Activated CD4-positive, CD25-positive, alpha-beta regulatory T cell treated with anti-CD3 and anti-CD28 coated beads, Interleukin-2, amount 50 U/mL, for 16 hours (primary cell): ENCODE data around the gene PTPRF.

Experiments used
- DNase-seq: peaks from one replicate; pipeline ENCODE4 v3.0.0-alpha.2; 2020; ENCODE audit warnings: low read depth, low spot score

Gene PTPRF

DNA sequence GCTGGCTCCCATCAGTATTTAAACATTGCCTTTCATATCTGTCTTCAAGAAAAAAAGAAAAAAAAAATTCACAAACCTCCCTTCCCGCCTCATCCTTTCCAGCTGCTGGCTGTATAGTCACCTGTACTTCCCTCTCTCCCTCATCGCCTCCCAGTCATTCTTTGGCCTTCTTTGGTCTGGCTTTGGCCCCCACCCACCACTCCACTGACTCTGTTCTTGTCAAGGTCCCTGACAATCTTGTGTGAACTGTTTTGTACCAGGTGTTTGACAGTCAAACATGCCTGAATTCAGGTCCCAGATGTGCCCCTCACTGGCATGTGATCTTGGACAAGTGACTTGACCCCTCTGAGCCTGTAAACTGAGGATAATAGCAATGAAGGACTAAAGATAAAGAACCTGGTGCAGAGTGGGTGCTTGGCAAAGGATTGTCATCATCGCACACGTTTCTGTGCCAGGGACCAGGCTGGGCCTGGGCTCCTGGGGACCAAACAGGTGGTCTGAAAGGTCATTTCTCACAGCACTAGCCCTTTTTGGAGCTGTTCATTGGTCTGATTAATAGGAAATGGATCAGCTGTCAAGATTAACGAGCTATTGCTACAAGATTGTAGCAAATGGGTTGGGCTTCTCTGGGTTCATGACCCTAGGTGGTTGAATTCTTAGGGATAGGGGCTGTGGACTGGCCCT lies 21.5 kb downstream of the PTPRF start:
- no peak for DNase-seq

DNA sequence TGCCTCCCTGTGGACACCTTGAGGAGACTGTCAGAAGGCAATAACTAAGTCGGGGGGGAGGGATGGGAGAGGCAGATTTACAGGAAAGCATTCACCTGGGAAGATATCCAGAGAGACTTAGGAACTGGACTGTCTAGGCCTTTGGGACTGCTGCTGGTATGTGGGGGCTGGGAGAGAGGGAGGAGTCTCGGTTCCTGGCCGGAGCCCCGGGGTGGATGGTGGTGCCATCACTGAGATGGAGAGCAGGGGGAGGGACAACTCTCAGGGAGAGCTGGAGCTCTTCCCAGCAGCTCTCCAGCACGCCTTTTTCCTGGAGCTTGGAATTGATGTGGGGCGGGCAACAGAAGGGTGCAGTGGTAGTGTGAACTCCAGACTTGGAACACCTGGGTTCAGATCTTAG lies 22.1 kb downstream of the PTPRF start:
- no peak for DNase-seq

DNA sequence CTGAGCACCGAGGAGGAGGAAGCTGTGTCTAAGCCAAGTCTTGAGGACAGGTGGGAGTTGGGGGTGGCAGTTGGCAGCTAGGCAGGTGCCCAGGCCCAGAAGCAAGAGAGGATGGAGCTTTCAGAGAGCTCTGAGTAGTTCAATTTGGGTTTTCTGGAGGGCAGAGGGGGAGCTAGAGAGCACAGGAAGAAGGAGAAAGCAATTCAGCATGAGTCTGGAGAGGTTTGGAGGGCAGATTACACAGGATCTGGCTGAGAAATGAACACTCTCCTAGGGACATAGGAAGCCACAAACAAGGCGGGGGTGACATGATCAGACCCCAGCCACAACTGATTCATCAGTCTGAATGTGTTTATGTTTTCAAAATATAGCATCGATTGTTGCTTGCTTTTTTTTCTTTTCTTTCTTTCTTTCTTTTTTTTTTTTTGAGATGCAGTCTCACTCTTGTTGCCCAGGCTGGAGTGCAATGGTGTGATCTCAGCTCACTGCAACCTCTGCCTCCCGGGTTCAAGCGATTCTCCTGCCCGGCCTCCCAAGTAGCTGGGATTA lies 23.8 kb downstream of the PTPRF start:
- DNase-seq = no peak

DNA sequence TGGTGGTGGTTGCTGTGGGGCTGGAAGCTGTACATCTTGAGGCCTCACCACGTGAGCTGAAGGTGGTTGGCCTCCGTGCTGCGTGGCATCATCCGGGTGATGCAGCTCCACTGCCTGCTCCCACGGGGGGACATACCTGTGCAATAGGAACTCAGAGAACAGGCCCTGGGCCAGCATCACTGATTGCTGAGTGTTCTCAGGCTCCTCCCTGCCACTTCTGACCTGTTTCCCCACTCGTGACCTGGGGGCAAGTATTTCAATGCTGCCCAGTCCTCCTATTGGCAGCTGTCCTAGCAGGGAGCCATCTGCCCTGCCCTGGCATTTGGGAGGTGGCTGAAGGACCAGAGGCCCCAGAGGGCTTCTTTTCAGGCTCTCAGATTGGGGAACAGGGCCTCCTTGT lies 26.1 kb downstream of the PTPRF start:
- no peak for DNase-seq

DNA sequence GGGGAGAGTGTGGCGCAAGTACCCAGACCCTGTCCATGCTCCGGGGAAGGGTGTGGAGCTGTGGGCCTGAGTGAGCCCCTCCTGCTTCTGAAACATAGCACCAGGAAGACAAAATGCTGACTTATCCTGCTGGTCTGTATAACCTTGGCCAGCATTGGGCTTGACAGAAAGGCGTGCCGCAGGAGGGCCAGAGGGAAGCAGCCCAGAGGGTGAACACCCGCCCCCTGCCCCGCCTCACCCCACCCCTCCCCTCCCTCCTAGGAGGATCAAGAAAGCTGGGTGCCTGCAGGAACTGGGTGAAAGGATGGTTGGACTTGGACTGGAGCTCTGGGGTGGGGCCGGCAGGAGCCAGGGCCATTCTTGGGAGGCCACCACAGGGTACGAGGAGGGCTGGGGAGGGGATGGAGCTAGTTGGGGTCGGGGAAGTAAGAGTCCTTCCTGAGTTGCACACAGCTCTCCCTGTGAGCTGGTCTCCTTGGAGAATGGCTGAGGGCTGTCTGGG lies 27.1 kb downstream of the PTPRF start:
- no peak for DNase-seq

DNA sequence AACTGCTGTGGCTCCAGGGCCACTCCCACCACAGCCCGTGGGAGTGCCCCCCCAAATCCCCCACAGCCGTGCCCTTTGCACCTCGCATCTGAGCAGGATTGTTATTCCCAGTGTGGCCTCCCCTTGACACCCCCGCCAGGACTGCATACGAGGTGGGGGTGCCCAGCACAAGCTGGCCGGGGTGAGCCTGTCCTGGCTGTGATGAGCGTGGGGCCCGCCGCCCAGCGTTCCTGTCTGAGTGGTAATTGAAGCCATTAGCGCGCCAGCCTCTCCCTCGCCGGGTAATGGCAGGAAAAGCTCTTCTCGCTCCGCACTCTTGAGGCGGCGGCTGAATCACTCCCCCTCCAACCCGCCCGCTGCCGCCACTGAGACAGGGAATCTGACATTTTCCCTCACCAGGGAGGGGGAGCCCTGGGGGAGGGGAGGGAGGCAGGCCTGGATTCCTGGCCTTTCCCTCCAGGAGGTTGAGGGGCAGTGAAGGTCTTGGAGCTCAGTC lies 27.7 kb downstream of the PTPRF start:
- DNase-seq = no peak

DNA sequence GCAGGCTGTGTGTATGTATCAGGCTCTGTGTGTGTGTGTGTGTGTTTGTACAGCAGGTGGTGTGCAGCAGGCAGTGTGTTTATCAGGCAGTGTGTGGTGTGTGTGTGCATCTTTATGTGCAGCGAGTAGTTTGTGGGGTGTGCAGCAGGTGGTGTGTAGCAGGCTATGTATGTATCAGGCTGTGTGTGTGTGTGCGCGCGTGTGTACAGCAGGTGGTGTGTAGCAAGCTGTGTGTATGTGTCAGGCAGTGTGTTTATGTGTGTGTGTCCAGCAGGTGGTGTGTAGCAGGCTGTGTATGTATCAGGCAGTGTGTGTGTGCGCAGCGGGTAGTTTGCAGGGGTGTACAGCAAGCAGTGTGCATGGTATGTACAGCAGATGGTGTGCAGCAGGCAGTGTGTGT lies 29.0 kb downstream of the PTPRF start:
- DNase-seq = no peak

DNA sequence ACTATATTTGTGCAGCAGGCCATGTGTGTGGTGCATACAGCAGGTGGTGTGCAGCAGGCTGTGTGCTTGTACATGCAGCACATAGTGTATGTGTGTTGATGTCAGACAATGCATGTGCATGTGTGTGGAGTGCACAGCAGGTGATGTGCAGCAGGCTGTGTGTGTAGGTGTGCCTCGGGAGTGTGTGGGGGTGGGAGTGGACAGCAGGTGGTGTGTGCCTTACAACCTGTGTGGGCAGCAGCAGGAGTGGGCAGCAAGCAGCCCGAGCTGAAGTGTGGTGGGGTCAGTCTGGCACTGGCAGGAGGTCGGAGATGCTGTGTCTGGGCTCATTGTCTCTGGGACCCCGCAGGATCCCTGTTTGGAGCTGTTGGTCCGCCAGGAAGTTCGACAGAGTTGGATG lies 29.6 kb downstream of the PTPRF start:
- DNase-seq = no peak

DNA sequence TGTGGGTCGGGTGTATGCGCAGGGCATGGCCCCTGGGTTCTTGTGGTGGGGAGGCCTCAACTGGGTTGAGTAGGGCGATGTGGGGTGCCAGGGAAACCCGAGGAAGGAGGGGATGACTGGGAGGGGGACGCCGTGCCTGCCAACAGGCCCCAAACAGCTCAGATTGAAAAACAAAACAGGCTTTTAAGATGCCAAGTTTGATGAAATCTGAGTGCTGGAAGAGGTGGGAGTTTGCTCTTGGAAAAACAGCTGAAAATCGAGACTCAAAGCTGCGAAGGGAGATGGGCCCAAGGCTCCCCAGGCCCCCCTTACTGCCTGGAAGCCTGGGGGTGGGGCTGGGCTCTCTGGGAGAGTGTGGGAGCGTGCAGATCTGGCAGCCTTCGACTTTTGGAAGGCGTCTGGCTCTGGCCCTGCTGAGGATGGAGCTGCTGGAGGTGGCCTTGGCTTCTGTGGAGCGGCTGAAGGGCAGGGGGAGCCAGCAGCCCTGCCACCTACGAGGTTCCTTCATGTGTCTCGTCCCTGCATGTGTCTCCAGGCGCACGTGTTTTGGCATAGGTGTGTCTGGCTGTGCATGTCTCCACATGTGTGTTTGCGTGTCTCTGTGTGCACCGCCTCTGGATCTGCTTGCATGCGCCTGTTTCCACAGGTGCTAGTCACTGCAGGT lies 33.3 kb downstream of the PTPRF start:
- no peak for DNase-seq

DNA sequence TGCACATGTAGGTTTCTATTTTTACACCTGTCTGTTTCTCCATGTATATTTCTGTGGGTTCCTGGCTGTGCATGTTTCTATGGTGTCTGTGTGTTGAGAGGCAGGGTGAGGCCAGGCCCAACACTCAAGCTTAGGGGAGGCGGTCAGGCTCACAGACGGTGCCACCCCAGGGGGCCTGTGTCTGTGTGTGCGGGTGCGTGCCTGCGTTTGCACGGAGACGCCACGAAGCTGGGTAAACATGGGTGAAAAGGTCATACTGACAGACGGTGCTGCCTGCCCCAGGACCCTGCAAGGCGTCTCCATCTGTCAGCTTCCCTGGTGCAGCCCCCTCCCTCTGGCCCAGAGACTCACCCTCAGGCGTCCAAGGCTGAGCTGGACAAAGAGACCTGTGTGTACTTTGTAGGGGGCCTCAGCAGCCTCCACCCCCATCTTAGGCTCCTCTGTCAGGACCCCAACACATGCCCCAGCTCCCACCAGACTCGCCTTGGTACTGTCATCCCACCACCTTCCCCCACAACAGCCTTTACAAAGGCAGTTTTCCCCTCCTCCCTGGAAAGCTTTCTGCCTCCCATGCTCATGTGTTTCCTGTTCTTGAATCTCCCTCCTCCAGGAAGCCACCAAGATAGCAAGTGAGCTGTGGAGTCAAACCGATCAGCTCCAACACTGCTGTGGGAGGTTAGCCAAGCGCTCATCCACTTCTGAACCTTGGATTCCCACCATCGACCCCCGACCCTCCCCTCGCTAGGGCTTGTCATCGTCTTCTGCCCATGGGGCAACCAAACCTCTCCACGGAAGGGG lies 34.1 kb downstream of the PTPRF start:
- DNase-seq = no peak

DNA sequence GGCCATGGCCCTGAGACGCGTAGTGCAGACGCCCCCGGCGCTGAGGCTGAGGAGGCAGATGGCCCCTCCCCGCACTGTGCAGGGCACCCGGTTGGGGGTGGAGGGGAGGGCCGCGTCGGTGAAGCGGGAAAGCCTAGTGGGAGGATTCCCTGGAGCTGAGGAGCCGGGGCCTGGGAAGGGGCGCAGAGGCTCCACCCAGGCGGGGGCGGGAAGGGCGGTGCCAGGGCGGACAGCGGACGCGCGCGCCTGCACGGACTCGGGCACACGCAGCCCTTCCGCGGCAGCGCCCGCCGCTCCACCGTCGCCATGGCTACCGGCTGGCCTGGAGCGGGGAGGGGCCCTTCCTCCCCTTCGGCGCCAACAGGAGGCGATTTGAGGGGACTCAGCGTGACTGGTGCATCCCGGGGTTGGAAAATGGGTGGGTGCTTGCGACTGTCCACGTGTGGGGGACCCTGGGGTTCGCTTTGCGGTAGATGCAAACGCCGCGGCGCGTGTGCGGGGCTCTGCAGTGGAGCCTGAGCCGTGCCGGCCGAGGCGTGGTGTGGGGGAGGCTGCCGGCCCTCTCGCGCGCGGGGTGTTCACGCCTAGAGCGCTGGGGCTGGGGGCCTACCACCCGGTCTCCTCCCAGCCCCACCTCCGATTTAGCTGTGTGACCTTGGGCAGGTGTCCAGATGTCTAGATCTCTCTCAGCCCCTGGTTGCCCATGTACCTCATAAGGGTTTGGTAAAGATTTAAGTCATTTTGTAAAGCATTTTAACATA lies 35.1 kb downstream of the PTPRF start:
- no peak for DNase-seq

DNA sequence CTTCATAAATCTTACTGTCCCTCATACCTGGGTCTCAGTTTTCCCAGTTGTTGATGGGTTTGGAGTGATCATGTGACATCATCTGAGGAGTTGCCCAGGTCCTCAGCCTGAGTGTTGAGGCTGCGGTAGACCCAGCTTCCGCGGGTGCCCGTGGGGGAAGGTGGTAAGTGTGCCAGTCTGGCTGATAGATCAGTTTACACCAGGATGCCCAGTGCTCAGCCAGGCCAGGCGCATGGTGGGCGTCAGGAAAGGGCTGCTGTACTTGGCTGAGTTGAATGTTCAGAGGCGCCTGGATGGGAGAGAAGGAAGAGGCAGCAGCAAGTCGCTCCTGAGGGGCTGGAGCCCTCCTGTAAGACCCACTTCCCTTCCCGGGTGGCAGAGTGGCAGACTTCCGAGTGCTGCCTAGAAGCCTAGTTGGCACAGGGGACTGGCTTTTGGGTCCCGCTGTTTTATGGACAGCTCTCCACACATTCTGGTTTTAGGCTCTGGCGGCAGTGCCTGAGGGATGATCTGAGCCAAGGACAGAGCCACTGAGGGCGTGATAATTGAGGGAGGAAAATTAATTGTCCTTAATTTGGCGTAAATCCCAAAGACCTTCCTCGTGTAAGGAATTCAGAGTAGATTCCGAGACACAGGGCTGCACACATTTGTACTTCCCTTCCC lies 35.8 kb downstream of the PTPRF start:
- DNase-seq = no peak

DNA sequence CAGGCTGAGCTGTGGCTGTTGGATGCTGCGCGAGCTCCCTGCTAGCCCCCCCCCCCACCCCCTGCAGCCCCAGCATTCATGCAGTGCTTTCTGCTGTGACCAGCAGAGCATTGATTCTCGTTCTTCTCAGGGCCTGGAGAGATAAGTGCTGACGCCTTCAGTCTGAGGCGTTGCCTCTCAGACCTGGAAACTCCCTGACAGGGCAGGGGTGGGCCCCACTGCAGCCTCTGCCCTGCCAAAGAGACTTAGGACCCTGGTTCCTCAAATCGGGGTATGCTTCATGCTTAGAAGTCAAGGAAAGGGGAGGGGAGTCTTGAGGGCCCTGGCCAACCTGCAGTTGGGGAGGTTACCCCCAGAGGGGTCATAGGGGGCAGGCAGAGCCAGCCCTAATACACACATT lies 38.5 kb downstream of the PTPRF start:
- no peak for DNase-seq

DNA sequence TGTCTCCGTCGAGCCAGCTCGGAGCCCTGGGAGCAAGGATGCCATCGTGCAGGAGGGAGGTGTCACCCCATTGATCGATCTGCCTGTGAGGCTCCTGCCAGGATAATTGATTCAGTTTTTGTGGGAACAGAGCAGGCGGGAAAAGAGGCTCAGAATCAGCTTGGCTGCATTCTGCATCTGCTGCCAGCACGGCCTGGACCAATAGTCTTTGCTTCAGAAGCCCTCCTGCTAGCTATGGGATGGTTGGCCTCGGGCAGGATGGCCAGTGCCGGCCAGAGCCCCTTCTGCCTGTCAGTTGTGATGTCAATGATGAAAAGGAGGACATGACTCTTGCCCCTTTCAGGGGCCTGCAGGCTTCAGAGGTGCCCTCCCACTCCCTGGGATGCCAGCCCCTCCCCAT lies 39.6 kb downstream of the PTPRF start:
- DNase-seq = no peak

DNA sequence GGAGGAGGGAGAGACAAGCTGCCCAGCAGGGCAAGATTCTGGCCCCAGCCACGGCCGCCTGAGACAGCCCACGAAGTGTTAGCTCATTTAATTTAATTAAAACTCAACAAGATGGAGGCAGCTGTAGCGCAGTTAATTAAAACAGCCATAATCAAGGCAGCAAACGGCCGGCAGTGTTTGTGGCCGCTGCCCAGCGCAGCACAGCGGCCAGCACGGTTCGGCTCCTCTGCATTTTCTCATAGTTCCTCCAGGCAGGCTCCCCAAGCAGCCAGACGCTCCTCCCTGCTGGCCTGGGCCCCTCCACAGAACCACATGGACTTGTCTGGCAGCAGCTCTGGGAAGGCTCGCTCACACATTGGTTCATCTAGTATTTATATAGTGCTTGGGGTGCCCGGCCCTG lies 40.0 kb downstream of the PTPRF start:
- DNase-seq = no peak

DNA sequence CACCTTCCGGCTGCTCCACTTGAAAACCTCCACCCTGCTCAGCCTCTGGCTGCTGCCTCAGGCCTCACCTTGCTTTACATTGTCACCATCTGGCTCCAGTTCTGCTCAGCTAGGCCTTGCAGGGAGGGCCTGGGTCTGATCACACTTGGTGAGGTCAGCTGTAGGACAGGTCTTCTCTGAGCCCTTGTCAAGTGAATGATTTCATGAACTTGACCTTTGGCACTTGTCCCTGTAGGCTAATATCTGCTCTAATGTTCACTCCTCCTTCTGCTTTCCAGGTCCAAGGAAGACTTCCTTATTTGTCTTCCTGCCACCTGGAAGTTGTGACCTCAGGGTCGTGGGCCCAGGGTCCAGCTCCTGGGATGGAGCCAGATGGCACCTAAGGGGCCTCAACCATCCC lies 41.4 kb downstream of the PTPRF start:
- no peak for DNase-seq

DNA sequence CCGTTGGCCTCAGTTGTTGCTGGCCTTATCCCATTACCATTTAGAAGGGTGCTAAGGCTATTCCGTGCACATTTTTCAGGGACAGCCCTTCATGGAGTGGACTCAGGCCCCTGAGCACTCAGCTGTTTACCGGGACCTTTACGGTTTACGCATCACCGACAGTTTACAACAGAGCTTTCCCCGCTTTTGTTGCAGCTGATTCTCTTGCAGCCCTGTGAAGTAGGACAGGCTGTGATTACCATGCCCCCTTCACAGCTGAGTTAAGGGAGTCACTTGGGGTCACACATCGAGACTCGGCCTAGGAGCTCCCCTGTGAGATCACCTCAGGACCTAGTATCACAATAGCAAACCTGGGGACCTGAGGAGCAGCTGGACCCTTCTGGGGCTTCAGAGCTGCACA lies 41.9 kb downstream of the PTPRF start:
- no peak for DNase-seq

DNA sequence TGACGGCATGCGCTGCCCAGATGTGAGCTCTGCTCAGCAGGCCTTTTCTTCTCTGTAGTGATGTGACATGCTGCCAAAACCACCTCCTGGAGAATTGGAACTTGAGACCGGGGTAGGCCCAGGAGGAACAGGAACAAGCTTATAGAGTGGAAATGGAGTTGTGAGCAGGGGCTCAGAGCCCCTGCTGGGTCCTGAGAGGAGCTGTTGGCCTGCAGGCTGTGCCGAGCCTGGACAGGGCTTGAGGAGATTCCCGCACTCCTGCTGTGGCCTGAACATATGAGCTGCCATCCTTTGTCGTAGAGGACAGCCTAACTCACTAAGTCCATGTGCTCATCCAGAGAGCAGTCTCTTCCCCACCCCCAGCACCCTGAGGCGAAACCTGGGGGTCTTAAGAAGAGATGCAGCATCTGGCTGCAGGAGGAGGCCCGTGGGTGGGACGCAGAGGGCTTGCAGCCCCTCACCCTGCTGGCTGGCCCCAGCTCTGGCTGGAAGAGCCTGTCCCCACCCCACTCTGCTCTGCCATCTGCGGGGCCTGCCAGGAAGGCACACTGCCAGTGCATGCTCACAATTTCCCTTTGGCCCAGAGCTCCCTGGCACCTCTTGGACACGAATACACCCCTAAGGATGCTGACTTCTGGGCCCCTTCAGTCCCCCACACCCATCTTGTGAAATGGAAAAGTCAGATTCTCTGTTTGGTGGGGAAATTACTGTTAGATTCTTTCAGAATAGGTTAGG lies 42.5 kb downstream of the PTPRF start:
- no peak for DNase-seq

DNA sequence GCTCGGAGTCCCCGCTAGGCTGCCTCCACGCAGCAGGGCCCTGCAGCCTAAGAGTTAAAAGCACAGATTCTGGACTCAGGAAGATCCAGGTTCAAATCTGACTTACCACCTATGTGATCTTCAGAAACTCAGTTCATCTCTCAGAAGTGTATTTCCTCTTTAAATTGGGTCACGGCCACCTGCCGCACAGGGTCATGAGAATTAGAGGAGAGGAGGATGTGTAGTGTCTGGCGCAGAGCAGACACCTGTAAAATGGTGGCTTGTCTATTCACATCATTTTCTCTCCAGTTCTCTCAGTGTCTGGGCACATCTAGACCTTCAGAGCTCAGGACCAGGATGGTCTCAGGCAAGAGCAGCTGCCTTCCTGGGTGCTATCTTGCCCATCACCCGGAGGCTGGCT lies 45.8 kb downstream of the PTPRF start:
- no peak for DNase-seq
